Common myeloid progenitor, CD34-positive (primary cell): Measurements from ENCODE around the gene DVL3. TPM values are rescaled to one million over a fixed set of nuclear protein-coding genes. Genes with fewer than 3 reads are reported as not detected.
"Not testable (repeated sequence)": the region's sequence is repeated elsewhere in the genome, so short reads cannot be mapped to it uniquely, and the experiment has no call there.

Experiments
- CTCF ChIA-PET: fragments of 350-600 bp; sonication (Branson Sonifier 250); formaldehyde crosslinking; loops from one replicate; lab custom pipeline; 2021; ENCODE audit warnings: antibody characterized with exemption; lab: Charles Lee
- POLR2A ChIA-PET: fragments of 350-600 bp; sonication (Branson Sonifier 250); formaldehyde crosslinking; loops from one replicate; lab custom pipeline; 2021; ENCODE audit warnings: antibody characterized with exemption; lab: Charles Lee
- DNase-seq, 3 donors: peaks; one replicate each; pipeline versions ENCODE4 v3.0.0 to v3.0.0-alpha.2; 2013
- H3K27ac ChIP-seq, 2 experiments: 1 replicate in 1 of 2; 2 replicates in 1 of 2; pipeline ENCODE4 v1.7.0; 2013; ENCODE audit warnings: inconsistent platforms in 2 of 2, low read length in 2 of 2, mild to moderate bottlenecking in 2 of 2, low read depth in 1 of 2, moderate library complexity in 1 of 2; ENCODE audit not compliant: severe bottlenecking in 2 of 2, insufficient read depth in 1 of 2, poor library complexity in 1 of 2
- H3K27me3 ChIP-seq, 5 experiments: replicated peaks in 2 of 5; 1 replicate in 3 of 5; 2 replicates in 2 of 5; pipeline versions ENCODE4 v1.6.1 to v1.7.0; 2013; ENCODE audit warnings: low read length in 4 of 5, mild to moderate bottlenecking in 2 of 5, moderate library complexity in 2 of 5, inconsistent platforms in 1 of 5; ENCODE audit not compliant: insufficient read depth in 5 of 5, control insufficient read depth in 4 of 5
- H3K36me3 ChIP-seq, 4 experiments: 1 replicate in 2 of 4; 2 replicates in 2 of 4; pipeline versions ENCODE4 v1.6.1 to v1.7.0; 2013; ENCODE audit warnings: low read length in 3 of 4, control low read depth in 1 of 4, mild to moderate bottlenecking in 1 of 4; ENCODE audit not compliant: control insufficient read depth in 4 of 4, insufficient read depth in 4 of 4
- H3K4me1 ChIP-seq, 4 experiments: 1 replicate in 3 of 4; 2 replicates in 1 of 4; pipeline versions ENCODE4 v1.6.1 to v1.7.1; 2013; ENCODE audit warnings: low read length in 3 of 4, mild to moderate bottlenecking in 3 of 4, control low read depth in 1 of 4, inconsistent platforms in 1 of 4, moderate library complexity in 1 of 4; ENCODE audit not compliant: control insufficient read depth in 4 of 4, insufficient read depth in 4 of 4; ENCODE audit errors: control extremely low read depth in 1 of 4
- H3K4me3 ChIP-seq, 7 experiments: 1 replicate in 4 of 7; 2 replicates in 3 of 7; pipeline versions ENCODE4 v1.5.1 to v1.7.0; 2013; ENCODE audit warnings: mild to moderate bottlenecking in 7 of 7, low read length in 6 of 7, moderate library complexity in 6 of 7, inconsistent platforms in 2 of 7, low read depth in 2 of 7, control low read depth in 1 of 7; ENCODE audit not compliant: insufficient read depth in 4 of 7, control insufficient read depth in 1 of 7; ENCODE audit errors: extremely low read depth in 1 of 7
- H3K9me3 ChIP-seq, 5 experiments: 1 replicate in 4 of 5; 2 replicates in 1 of 5; pipeline versions ENCODE4 v1.6.1 to v1.7.1; 2013; ENCODE audit warnings: low read length in 4 of 5, mild to moderate bottlenecking in 2 of 5, inconsistent platforms in 1 of 5, low read depth in 1 of 5, moderate library complexity in 1 of 5; ENCODE audit not compliant: control insufficient read depth in 4 of 5, insufficient read depth in 2 of 5; ENCODE audit errors: control extremely low read depth in 1 of 5
- WGBS: methylation state at CpG from one replicate; pipeline ENCODE4 v1.1.5; 2013; ENCODE audit not compliant: insufficient coverage; 5-methylcytosine and 5-hydroxymethylcytosine counted together
- polyA plus RNA-seq: library from polyadenylated mRNA; unstranded; fragments of 120-200 nt; gene quantifications from one replicate; pipeline ENCODE4 v1.2.1, GENCODE V29; 2013

The DVL3 gene
- polyA plus RNA-seq: 29.4 TPM

DNA sequence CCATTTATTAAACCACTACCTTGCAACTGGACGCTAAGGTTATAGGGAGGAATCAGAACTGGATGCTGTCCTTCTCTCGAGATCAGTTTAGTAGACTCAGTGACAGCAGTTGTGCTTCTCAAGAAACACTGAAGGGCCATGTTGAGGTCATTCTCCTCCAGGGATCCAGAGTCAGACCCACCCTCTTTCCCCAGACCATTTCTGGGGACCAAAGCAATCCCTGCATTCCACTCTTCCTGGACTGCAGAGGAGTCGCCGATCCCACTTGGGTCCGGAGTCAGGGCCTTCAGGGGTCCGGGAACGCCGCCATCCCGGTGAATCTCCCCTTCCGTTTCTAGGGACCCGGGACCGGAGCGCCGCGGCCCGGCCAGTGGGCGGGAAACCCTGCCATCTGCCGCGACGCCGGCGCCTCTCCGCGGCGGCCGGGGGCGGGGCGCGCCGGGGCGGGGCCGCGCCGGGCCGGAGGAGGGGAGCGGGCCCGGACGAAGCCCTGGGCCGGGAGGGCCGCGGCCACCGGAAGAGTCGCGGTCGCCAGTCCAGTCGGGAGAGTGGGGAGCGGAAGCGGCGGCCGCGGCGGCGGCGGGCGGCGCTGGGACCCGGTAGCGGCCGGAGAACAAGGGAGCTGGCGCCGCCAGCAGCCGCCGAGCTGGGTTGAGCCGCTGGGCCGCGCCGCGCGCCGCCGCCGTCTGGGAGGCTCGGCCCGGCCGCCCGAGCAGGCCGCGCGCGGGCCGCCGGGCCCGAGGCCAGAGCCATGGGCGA is at the start of gene DVL3:
DVL3 (plus strand) TSS at position 493 of the 759 bp plus-strand sequence; CDS start at position 752, 259 bp downstream.
- H3K36me3 ChIP-seq: no peaks in the 10 kb centered on the region
- peaks cover 6 to 39% (median 26%) of the 10 kb centered on the region in 4 experiments for H3K4me1 ChIP-seq
- no peaks in the 10 kb centered on the region for H3K9me3 ChIP-seq
- H3K4me3 ChIP-seq: peak within 1 kb of the TSS; percentile 52 to 95 (median 76)
- WGBS: 2% methylated on average over 77 of the region's 84 CpGs
- peak within 1 kb of the TSS; percentile 33 to 77 for H3K27ac ChIP-seq
- DNase-seq: peak; percentile 22 to 56 (median 28)
- ChIA-PET CTCF (interaction anchor here (0.8 to 1.2 kb wide), 2 partner anchors 9 to 22 kb away, joined by 3 read pairs; no protein-coding TSS in a partner anchor), POLR2A (interaction anchor here (1.2 kb wide), 1 partner anchor 20 kb away, joined by 3 read pairs; the partner anchor contains the start of gene AP2M1)
- H3K27me3 ChIP-seq: no peaks in the 10 kb centered on the region

DNA sequence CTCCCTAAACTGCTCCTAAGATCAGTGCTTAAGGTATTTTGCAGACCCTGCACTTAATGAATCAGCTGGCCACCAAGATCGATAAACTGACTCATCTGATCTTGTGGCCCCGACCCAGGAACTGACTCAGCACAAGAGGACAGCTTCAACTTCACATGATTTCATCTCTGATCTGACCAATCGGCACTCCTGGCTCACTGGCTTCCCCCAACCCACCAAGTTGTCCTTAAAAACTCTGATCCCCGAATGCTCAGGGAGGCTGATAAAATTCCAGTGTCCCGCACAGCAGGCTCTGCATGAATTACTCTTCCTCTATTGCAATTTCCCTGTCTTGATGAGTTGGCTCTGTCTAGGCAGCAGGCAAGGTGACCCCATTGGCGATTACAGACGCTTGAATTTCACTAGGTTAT is 44.9 kb upstream of the DVL3 start:
- Histone ChIP-seq H3K27me3 (no peaks in the 10 kb centered on the region), H3K36me3 (no peaks in the 10 kb centered on the region), H3K27ac (no peak overlapping the region), H3K4me3 (no peak overlapping the region), H3K4me1 (no peaks in the 10 kb centered on the region), H3K9me3 (no peaks in the 10 kb centered on the region)
- CTCF ChIA-PET: no interaction called here
- 74% methylated on average over 5 of the region's 7 CpGs for WGBS
- POLR2A ChIA-PET: no interaction called here
- no peak for DNase-seq

DNA sequence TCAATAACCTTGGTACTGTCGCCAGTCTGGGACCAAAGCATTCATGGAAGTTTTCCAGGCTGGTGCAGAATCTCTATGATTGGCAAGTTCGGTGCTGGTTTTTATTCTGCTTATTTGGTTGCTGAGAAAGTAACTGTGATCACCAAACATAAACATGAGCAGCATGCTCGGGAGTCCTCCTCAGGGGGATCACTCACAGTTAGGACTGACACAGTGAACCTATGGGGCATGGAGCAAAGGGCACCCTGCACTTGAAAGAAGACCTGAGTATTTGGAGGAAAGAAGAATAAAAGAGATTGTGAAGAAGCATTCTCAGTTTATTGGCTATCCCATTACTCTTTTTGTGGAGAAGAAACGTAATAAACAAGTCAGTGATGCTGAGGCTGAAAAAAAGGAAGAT is 39.2 kb upstream of the DVL3 start:
- CTCF ChIA-PET: interaction anchor here (0.7 to 1.3 kb wide), 6 partner anchors 7 to 219 kb away, joined by 3 to 4 read pairs (median 3); no protein-coding TSS in a partner anchor
- Histone ChIP-seq H3K36me3 (no peaks in the 10 kb centered on the region), H3K27me3 (no peaks in the 10 kb centered on the region), H3K4me1 (no peaks in the 10 kb centered on the region), H3K27ac (no peak overlapping the region), H3K4me3 (no peak overlapping the region), H3K9me3 (no peaks in the 10 kb centered on the region)
- POLR2A ChIA-PET: no interaction called here
- DNase-seq: no peak
- 93% methylated on average over 4 of the region's 4 CpGs for WGBS

DNA sequence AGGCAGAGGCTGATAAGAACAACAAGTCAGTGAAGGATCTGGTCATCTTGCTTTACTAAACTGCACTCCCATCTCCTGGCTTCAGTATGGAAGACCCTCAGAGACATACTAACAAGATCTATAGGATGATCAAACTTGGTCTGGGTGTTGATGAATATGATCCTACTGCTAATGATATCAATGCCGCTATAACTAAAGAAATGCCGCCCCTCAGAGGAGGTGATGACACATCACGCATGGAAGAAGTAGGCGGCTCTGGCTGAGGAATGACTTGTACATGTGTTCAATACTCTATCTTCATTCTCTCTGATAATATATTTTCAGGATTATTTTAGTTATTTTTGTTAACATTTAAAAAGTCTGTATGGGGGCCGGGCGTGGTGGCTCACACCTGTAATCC is 37.5 kb upstream of the DVL3 start:
- POLR2A ChIA-PET: no interaction called here
- H3K27me3 ChIP-seq: no peaks in the 10 kb centered on the region

DNA sequence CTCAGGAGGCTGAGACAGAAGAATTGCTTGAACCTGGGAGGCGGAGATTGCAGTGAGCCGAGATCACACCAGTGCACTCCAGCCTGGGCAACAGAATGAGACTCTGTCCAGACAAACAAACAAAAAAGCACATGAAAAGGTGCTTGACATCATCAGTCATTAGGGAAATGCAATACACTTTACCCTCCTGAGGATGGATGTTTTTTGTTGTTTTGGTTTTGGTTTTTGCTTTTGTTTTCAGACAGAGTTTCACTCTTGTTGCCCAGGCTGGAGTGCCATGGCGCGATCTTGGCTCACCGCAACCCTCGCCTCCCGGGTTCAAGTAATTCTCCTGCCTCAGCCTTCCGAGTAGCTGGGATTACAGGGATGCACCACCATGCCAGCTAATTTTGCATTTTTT is 34.1 kb upstream of the DVL3 start:
- not testable (repeated sequence) for H3K9me3 ChIP-seq, H3K27ac ChIP-seq, H3K4me1 ChIP-seq, H3K36me3 ChIP-seq, DNase-seq, H3K4me3 ChIP-seq, H3K27me3 ChIP-seq
- 93% methylated on average over 4 of the region's 8 CpGs for WGBS
- CTCF ChIA-PET: interaction anchor here (1.0 kb wide), 1 partner anchor 16 kb away, joined by 3 read pairs; no protein-coding TSS in a partner anchor
- POLR2A ChIA-PET: interaction anchor here (1.0 kb wide), 1 partner anchor 14 kb away, joined by 3 read pairs; the partner anchor contains the start of gene EIF2B5

More for the DNA sequence above, 37.5 kb upstream of the DVL3 start:
- H3K36me3 ChIP-seq: no peaks in the 10 kb centered on the region
- no peak overlapping the region for H3K4me3 ChIP-seq
- DNase-seq: peak in 1 of 3 donors; percentile 23
- 100% methylated on average over 2 of the region's 6 CpGs for WGBS
- no peaks in the 10 kb centered on the region for H3K4me1 ChIP-seq
- H3K27ac ChIP-seq: no peak overlapping the region
- CTCF ChIA-PET: interaction anchor here (1.0 to 1.2 kb wide), 2 partner anchors 55 to 177 kb away, joined by 3 read pairs; no protein-coding TSS in a partner anchor
- no peaks in the 10 kb centered on the region for H3K9me3 ChIP-seq

DNA sequence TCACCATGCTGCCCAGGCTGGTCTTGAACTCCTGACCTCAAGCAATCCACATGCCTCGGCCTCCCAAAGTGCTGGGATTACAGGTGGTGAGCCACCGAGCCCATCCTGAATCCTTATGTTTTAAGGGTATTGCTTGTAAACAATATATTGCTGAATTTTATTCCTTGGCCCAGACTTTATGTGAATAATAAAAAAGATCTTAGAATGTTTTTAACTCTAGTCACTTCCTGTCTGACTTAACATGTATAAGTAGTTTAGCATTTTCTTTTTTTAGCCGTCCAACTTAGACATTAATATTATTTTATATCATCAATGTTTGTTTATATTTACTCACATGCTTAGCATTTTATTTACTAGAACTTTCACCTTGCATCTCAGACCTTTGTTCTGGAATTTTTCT is 29.2 kb upstream of the DVL3 start:
- no peak overlapping the region for H3K4me3 ChIP-seq
- H3K36me3 ChIP-seq: no peaks in the 10 kb centered on the region
- ChIA-PET POLR2A (no interaction called here), CTCF (no interaction called here)
- H3K27ac ChIP-seq: no peak overlapping the region
- H3K9me3 ChIP-seq: no peaks in the 10 kb centered on the region
- no peaks in the 10 kb centered on the region for H3K27me3 ChIP-seq
- H3K4me1 ChIP-seq: no peaks in the 10 kb centered on the region
- 100% methylated on average over 1 of the region's 3 CpGs for WGBS
- DNase-seq: no peak

DNA sequence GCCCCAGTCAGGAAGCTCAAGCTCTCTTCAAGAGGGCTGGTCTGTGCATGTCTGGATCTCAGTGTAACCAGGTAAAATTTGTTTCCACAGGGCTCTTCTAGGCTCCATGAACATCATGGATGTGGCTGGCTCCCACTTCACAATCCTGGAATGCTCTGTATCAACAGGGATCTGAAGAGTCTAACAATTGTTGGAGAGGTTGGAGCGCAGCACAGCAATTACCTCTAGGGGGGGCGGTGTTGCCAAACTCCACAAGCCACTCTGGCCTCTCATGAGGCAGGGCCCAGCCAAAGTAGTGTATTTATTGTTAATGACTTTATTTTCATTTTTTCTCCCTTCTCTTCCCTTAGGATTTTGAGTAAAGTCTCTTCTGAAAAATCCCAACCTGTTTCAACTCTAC is 26.2 kb upstream of the DVL3 start:
- WGBS: 83% methylated on average over 1 of the region's 2 CpGs
- no peak overlapping the region for H3K4me3 ChIP-seq
- CTCF ChIA-PET: interaction anchor here (1.6 kb wide), 2 partner anchors 114 to 233 kb away, joined by 4 read pairs; no protein-coding TSS in a partner anchor
- peak in 2 of 3 donors; percentile 22 to 25 for DNase-seq
- POLR2A ChIA-PET: no interaction called here
- H3K9me3 ChIP-seq: no peaks in the 10 kb centered on the region
- H3K4me1 ChIP-seq: peaks cover 0 to 6% (median 5%) of the 10 kb centered on the region in 4 experiments
- no peaks in the 10 kb centered on the region for H3K36me3 ChIP-seq
- H3K27ac ChIP-seq: no peak overlapping the region
- no peaks in the 10 kb centered on the region for H3K27me3 ChIP-seq
